GM10266 (cell line): Measurements from ENCODE around the gene ZFP2.
"Not testable (repeated sequence)": the region's sequence is repeated elsewhere in the genome, so short reads cannot be mapped to it uniquely, and the experiment has no call there.

ENCODE experiments used
- DNase-seq: peaks from one replicate; pipeline ENCODE4 v3.0.0; 2012; ENCODE audit errors: extremely low spot score
- CTCF ChIP-seq: IDR thresholded peaks from 2 replicates; pipeline ENCODE4 v1.5.1; 2012; ENCODE audit warnings: mild to moderate bottlenecking, low read depth; ENCODE audit not compliant: control insufficient read depth, insufficient read depth; ENCODE audit errors: missing control alignments

Gene ZFP2

GRCh38 chr5:178866946-178867345 is 28.8 kb upstream of the ZFP2 start:
- no peak for TF ChIP-seq CTCF
- no peak for DNase-seq

- no peak for DNase-seq
- TF ChIP-seq CTCF, result no peak
Observed at GRCh38 chr5:178869577-178869976, 26.1 kb upstream of the ZFP2 start.

- DNase-seq, result no peak
- no peak for TF ChIP-seq CTCF
Observed at GRCh38 chr5:178870411-178870810, 25.3 kb upstream of the ZFP2 start.

- no peak for TF ChIP-seq CTCF
- no peak for DNase-seq
Observed at GRCh38 chr5:178872302-178872701, 23.4 kb upstream of the ZFP2 start.

GRCh38 chr5:178883115-178883694 is 12.5 kb upstream of the ZFP2 start:
- not testable (repeated sequence) for DNase-seq

GRCh38 chr5:178883815-178884430 is 11.8 kb upstream of the ZFP2 start:
- TF ChIP-seq CTCF, result no peak
- no peak for DNase-seq

GRCh38 chr5:178899289-178899688 is 3.6 kb downstream of the ZFP2 start:
- no peak for DNase-seq
- TF ChIP-seq CTCF, result no peak

- no peak for TF ChIP-seq CTCF
Observed at GRCh38 chr5:178902849-178903248, 7.1 kb downstream of the ZFP2 start.

More at GRCh38 chr5:178902849-178903248, 7.1 kb downstream of the ZFP2 start:
- no peak for DNase-seq
